IMR-90 (cell line): ENCODE measurements around the gene FLII. TPM values are rescaled to one million over a fixed set of nuclear protein-coding genes. Genes with fewer than 3 reads are reported as not detected.
"Not testable (repeated sequence)": the region's sequence is repeated elsewhere in the genome, so short reads cannot be mapped to it uniquely, and the experiment has no call there.

Experiments
- ATAC-seq: fragments of 200-7000 bp; cut with Tn5 transposase; 2 replicates; pipeline ENCODE4 v1.9.1; 2020; ENCODE audit warnings: low read depth, mild to moderate bottlenecking, moderate library complexity
- Bru-seq: library from RNA; stranded (reverse); fragments of 400-500 nt; gene quantifications from one replicate; lab custom pipeline; 2021; lab: Mats Ljungman, UMichigan
- BruChase-seq, 2 experiments: library from RNA; stranded (reverse); fragments of 400-500 nt; gene quantifications; one replicate each; lab custom pipeline; 2021; lab: Mats Ljungman, UMichigan
- BruUV-seq: library from RNA; stranded (reverse); fragments of 400-500 nt; replicated peaks from 2 replicates; lab custom pipeline; 2021; lab: Mats Ljungman, UMichigan
- CTCF ChIA-PET: fragments of 300-600 bp; formaldehyde crosslinking; extraction: SDS; loops from one replicate; lab custom pipeline; 2021; ENCODE audit warnings: antibody characterized with exemption; lab: Yijun Ruan, JAX
- POLR2A ChIA-PET: fragments of 300-600 bp; sonication (Branson Sonifier 250); formaldehyde crosslinking; loops from one replicate; lab custom pipeline; 2022; ENCODE audit warnings: antibody characterized with exemption; ENCODE audit not compliant: unreplicated experiment; lab: Charles Lee
- DNase-seq: peaks from one replicate; pipeline ENCODE4 v3.0.0; 2013
- H2AFZ ChIP-seq: replicated peaks from 2 replicates; pipeline ENCODE3; 2013; ENCODE audit warnings: low read length, mild to moderate bottlenecking; ENCODE audit not compliant: poor library complexity
- H2AK5ac ChIP-seq: 2 replicates; pipeline ENCODE4 v1.6.1; 2013; ENCODE audit warnings: low read depth, low read length, inconsistent platforms
- H2AK9ac ChIP-seq: replicated peaks from 2 replicates; pipeline ENCODE3; 2013; ENCODE audit warnings: mild to moderate bottlenecking, low read depth, low read length, moderate library complexity; ENCODE audit not compliant: poor library complexity
- H2BK120ac ChIP-seq: 2 replicates; pipeline ENCODE4 v1.6.1; 2013; ENCODE audit warnings: low read depth, low read length, inconsistent platforms
- H2BK15ac ChIP-seq: 3 replicates; pipeline ENCODE4 v1.6.1; 2013; ENCODE audit warnings: low read depth, low read length, inconsistent platforms
- H2BK20ac ChIP-seq: 2 replicates; pipeline ENCODE4 v1.6.1; 2013; ENCODE audit warnings: low read depth, mild to moderate bottlenecking, inconsistent platforms, low read length, moderate library complexity
- H2BK5ac ChIP-seq: 2 replicates; pipeline ENCODE4 v1.6.1; 2013; ENCODE audit warnings: mild to moderate bottlenecking, low read depth, low read length, inconsistent platforms; ENCODE audit not compliant: poor library complexity, severe bottlenecking
- H3K14ac ChIP-seq: replicated peaks from 2 replicates; pipeline ENCODE4 v1.6.1; 2013; ENCODE audit warnings: low read depth, low read length, inconsistent platforms
- H3K18ac ChIP-seq: 2 replicates; pipeline ENCODE4 v1.6.1; 2013; ENCODE audit warnings: low read depth, low read length, control low read depth
- H3K23ac ChIP-seq: 2 replicates; pipeline ENCODE4 v1.6.1; 2013; ENCODE audit warnings: low read depth, low read length, inconsistent platforms
- H3K27ac ChIP-seq: 2 replicates; pipeline ENCODE4 v1.5.1; 2013; ENCODE audit warnings: mild to moderate bottlenecking, control low read depth, low read length; ENCODE audit not compliant: insufficient read depth
- H3K27me3 ChIP-seq: 2 replicates; pipeline ENCODE4 v1.6.1; 2013; ENCODE audit warnings: low read length; ENCODE audit not compliant: control insufficient read depth, insufficient read depth
- H3K36me3 ChIP-seq: 2 replicates; pipeline ENCODE4 v1.6.1; 2013; ENCODE audit warnings: low read length, mixed read lengths; ENCODE audit not compliant: control insufficient read depth, insufficient read depth
- H3K4ac ChIP-seq: 2 replicates; pipeline ENCODE4 v1.6.1; 2013; ENCODE audit warnings: low read depth, low read length, inconsistent platforms
- H3K4me1 ChIP-seq: 2 replicates; pipeline ENCODE4 v1.6.1; 2013; ENCODE audit warnings: low read length, mixed read lengths; ENCODE audit not compliant: control insufficient read depth, insufficient read depth
- H3K4me2 ChIP-seq: 2 replicates; pipeline ENCODE4 v1.6.1; 2013; ENCODE audit warnings: low read depth, mild to moderate bottlenecking, control low read depth, low read length, moderate library complexity
- H3K4me3 ChIP-seq: 2 replicates; pipeline ENCODE4 v1.5.1; 2013; ENCODE audit warnings: low read depth, mild to moderate bottlenecking, control low read depth, low read length, moderate library complexity; ENCODE audit not compliant: insufficient read depth
- H3K56ac ChIP-seq: 2 replicates; pipeline ENCODE4 v1.6.1; 2013; ENCODE audit warnings: low read length, inconsistent platforms; ENCODE audit not compliant: insufficient read depth; ENCODE audit errors: extremely low read depth
- H3K79me1 ChIP-seq, 2 experiments: 2 replicates each; pipeline ENCODE4 v1.6.1; 2013; ENCODE audit warnings: low read length in 2 of 2, inconsistent platforms in 1 of 2, low read depth in 1 of 2
- H3K9ac ChIP-seq: 2 replicates; pipeline ENCODE4 v1.6.1; 2013; ENCODE audit warnings: low read depth, low read length, control low read depth
- H3K9me1 ChIP-seq: 2 replicates; pipeline ENCODE4 v1.6.1; 2013; ENCODE audit warnings: low read length, inconsistent platforms; ENCODE audit not compliant: insufficient read depth
- H3K9me3 ChIP-seq: 2 replicates; pipeline ENCODE4 v1.6.1; 2013; ENCODE audit warnings: low read length; ENCODE audit not compliant: control insufficient read depth, insufficient read depth
- H4K20me1 ChIP-seq: 2 replicates; pipeline ENCODE4 v1.6.1; 2013; ENCODE audit warnings: low read length, inconsistent platforms; ENCODE audit not compliant: insufficient read depth
- H4K5ac ChIP-seq: 2 replicates; pipeline ENCODE4 v1.6.1; 2013; ENCODE audit warnings: mild to moderate bottlenecking, low read depth, low read length, control low read depth
- H4K8ac ChIP-seq, 2 experiments: 2 replicates each; pipeline ENCODE4 v1.6.1; 2013; ENCODE audit warnings: low read depth in 2 of 2, low read length in 2 of 2, control low read depth in 1 of 2, inconsistent platforms in 1 of 2
- H4K91ac ChIP-seq: 2 replicates; pipeline ENCODE4 v1.6.1; 2013; ENCODE audit warnings: low read depth, low read length, inconsistent platforms; ENCODE audit not compliant: insufficient read depth
- BHLHE40 ChIP-seq: fragments of 150-350 bp; IDR thresholded peaks from 2 replicates; pipeline ENCODE4 v1.6.1; 2016; ENCODE audit warnings: mild to moderate bottlenecking, low read depth, low read length
- MAFK ChIP-seq: IDR thresholded peaks from 2 replicates; pipeline ENCODE4 v1.6.1; 2012; ENCODE audit warnings: low read depth, low read length, improper control_type of control experiment
- MAZ ChIP-seq: IDR thresholded peaks from 2 replicates; pipeline ENCODE4 v1.6.1; 2012; ENCODE audit warnings: low read depth, mild to moderate bottlenecking, low read length, improper control_type of control experiment, moderate library complexity, borderline replicate concordance
- POLR2A ChIP-seq: IDR thresholded peaks from 2 replicates; pipeline ENCODE4 v1.6.1; 2012; ENCODE audit warnings: mild to moderate bottlenecking, low read depth, low read length
- RAD21 ChIP-seq: IDR thresholded peaks from 2 replicates; pipeline ENCODE4 v1.6.1; 2012; ENCODE audit warnings: low read length, improper control_type of control experiment
- WGBS, 2 experiments: methylation state at CpG; one replicate each; pipeline versions ENCODE4 v1.1.5 to v1.1.7; 2013; ENCODE audit warnings: missing lambda C conversion rate in 2 of 2; ENCODE audit not compliant: insufficient read length in 1 of 2; ENCODE audit errors: extremely low coverage in 2 of 2; 5-methylcytosine and 5-hydroxymethylcytosine counted together
- dilution Hi-C: fragments of 300-500 bp; cut with HindIII; formaldehyde crosslinking; loops from one replicate; pipeline ENCODE4 v1.14.3; 2018; ENCODE audit warnings: low sequenced_read_pairs; ENCODE audit not compliant: unreplicated experiment
- in situ Hi-C: fragments of 300-500 bp; cut with MboI; formaldehyde crosslinking; loops from 3 replicates; pipeline ENCODE4 v1.14.3; 2019; ENCODE audit warnings: low sequenced_read_pairs, inconsistent platforms, mixed read lengths
- intact Hi-C: fragments of 100-400 bp; cut with micrococcal nuclease; formaldehyde crosslinking; loops from 2 replicates; pipeline ENCODE4 v1.10.0; 2022
- long read RNA-seq: library from polyadenylated mRNA; unstranded; transcript quantifications from one replicate; pipeline ENCODE4 v2.0.0, GENCODE V29; 2021; ENCODE audit not compliant: unreplicated experiment
- polyA plus RNA-seq, 3 experiments: library from polyadenylated mRNA; depleted of rRNA; stranded (reverse); fragments of >200 nt; gene quantifications; 2 replicates each; pipeline ENCODE4 v1.2.3, GENCODE V29; 2012; ENCODE audit warnings: low replicate concordance in 1 of 3
- total RNA-seq: library from RNA; depleted of rRNA; stranded (reverse); fragments of >200 nt; gene quantifications from 2 replicates; pipeline ENCODE4 v1.2.3, GENCODE V29; 2012; rRNA removed

FLII gene
- total RNA-seq: 258 and 263 TPM in 2 replicates
- 290 and 321 TPM in 2 replicates for polyA plus RNA-seq (2012; rRNA removed)
- polyA plus RNA-seq (2012; cell fraction: cytosol; rRNA removed): 217 and 243 TPM in 2 replicates
- polyA plus RNA-seq (2012; cell fraction: nucleus; rRNA removed; ENCODE audit: low replicate concordance): 740 and 1,400 TPM in 2 replicates
- percentile 67 among the genes with signal in this experiment for Bru-seq, nascent RNA
- BruChase-seq, experiment 1, labeled RNA remaining after a 6-hour chase: percentile 86 among the genes with signal in this experiment
- BruChase-seq, experiment 2, labeled RNA remaining after a 2-hour chase: percentile 78 among the genes with signal in this experiment
- long read RNA-seq, full-length matches to known transcripts: 89 of 341 reads
- long read RNA-seq, partial matches to known transcripts: 107 of 341 reads
- long read RNA-seq, other reads (novel, unspliced or antisense): 145 of 341 reads

DNA sequence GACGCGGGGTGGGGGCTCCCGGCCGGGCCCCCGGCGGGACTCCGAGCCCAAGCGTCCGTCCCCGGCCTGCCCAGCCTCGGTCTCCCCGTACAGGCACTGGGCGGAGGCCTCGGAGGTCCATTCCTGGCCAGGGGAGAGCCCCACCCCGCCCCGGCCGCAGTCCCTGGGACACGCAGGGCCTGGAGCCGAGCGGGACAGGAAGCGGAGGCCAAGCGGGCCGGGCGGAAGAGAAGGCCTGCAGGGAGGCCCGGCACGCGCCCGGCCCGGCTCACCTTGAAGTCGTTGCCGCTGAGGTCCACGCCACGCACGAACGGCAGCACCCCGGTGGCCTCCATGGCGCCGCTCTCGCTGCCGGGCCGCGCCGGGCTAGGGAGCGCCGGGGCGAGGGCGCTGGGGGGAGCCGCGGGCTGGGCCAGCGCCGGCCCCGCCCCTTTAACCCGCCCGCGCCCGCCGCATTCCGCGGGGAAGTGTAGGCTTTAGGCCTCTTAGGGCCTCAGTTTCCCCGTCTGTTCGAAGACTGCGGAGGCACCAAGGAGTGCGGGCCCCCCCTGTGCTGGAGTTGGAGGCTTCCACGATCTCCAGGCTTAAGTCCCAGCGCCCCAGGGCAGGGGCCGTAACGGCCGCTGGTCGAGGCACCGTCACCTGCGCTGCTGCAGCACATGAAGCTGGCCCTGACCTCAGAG lies at the start of gene FLII:
Gene FLII (minus strand): TSS at position 383 of the 683 bp plus-strand sequence. CDS start 48 bp downstream, at position 335.
- H3K4me3 ChIP-seq: peak within 1 kb of the TSS; percentile 100
- peak; percentile 17 for DNase-seq
- H2AK5ac ChIP-seq: peak within 1 kb of the TSS; percentile 97
- peaks cover 25% of the 10 kb centered on the region for H4K20me1 ChIP-seq
- intact Hi-C loops (loop anchor here (2.0 kb wide), 1 partner anchor 34 kb away; the partner anchor contains the start of gene LLGL1), dilution Hi-C loops (no loop called here), in situ Hi-C loops (no loop called here)
- BruUV-seq: no TSS peak
- peak within 1 kb of the TSS; percentile 100 for H2AK9ac ChIP-seq
- peak within 1 kb of the TSS; percentile 95 for H2BK120ac ChIP-seq
- peak within 1 kb of the TSS; percentile 99 for H2BK5ac ChIP-seq
- peak within 1 kb of the TSS; percentile 96 for H3K9ac ChIP-seq
- ATAC-seq: peak; percentile 64
- peak within 1 kb of the TSS; percentile 94 for H3K27ac ChIP-seq
- H2AFZ ChIP-seq: peak within 1 kb of the TSS; percentile 99
- H3K9me1 ChIP-seq: peaks cover 12% of the 10 kb centered on the region; the same call in 1 of the 2 replicates
- H3K4me2 ChIP-seq: peak within 1 kb of the TSS; percentile 98
- H3K14ac ChIP-seq: peak within 1 kb of the TSS; percentile 100
- POLR2A ChIA-PET: no interaction called here
- H3K4ac ChIP-seq: peak within 1 kb of the TSS; percentile 100
- peak within 1 kb of the TSS; percentile 98 for H4K5ac ChIP-seq
- peak; percentile 67 for TF ChIP-seq POLR2A
- no peak for TF ChIP-seq BHLHE40
- TF ChIP-seq MAZ: peak; percentile 7; the same call in 1 of the 2 replicates
- TF ChIP-seq MAFK: no peak
- TF ChIP-seq RAD21: no peak
- H4K91ac ChIP-seq: peak within 1 kb of the TSS; percentile 100
- peaks cover 35% of the 10 kb centered on the region for H3K36me3 ChIP-seq
- no peak within 1 kb of the TSS; the same call in 2 of the 3 replicates for H2BK15ac ChIP-seq
- peak within 1 kb of the TSS; percentile 94 for H3K56ac ChIP-seq
- peak within 1 kb of the TSS; percentile 99 for H3K18ac ChIP-seq
- peak within 1 kb of the TSS; percentile 100 for H3K23ac ChIP-seq
- peaks cover 18% of the 10 kb centered on the region for H3K4me1 ChIP-seq
- H3K27me3 ChIP-seq: no peaks in the 10 kb centered on the region
- H3K79me1 ChIP-seq: peaks cover 27 to 84% of the 10 kb centered on the region in 2 experiments
- H2BK20ac ChIP-seq: peak within 1 kb of the TSS; percentile 20
- no peaks in the 10 kb centered on the region for H3K9me3 ChIP-seq
- CTCF ChIA-PET: no interaction called here
- WGBS, 2 experiments: 3% methylated on average over 45 of the region's 71 CpGs; no CpG with 5 or more reads in 1 of the 2 experiments
- peak within 1 kb of the TSS; percentile 51 to 99 for H4K8ac ChIP-seq

DNA sequence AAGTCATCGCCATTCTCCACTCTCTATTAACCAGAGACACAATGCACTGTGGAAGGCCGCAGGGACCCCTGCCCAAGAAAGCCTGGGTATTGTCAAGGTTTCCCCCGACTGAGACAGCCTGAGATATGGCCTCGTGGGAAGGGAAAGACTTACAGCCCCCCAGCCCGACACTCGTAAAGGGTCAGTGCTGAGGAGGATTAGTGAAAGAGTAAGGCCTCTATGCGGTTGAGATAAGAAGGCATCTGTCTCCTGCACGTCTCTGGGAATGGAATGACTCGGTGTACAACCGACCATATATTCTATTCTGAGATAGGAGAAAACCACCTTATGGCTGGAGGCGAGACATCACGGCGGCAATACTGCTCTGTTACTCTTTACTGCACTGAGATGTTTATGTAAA lies 44.7 kb upstream of the FLII start:
- H2AFZ ChIP-seq, H3K23ac ChIP-seq, H2AK9ac ChIP-seq, H3K9me1 ChIP-seq, dilution Hi-C loops, H3K79me1 ChIP-seq, POLR2A ChIA-PET, ATAC-seq, BruUV-seq, H3K4me3 ChIP-seq, H3K27ac ChIP-seq, H3K27me3 ChIP-seq, CTCF ChIA-PET, H2BK120ac ChIP-seq, H2BK15ac ChIP-seq, H3K4ac ChIP-seq, H3K4me2 ChIP-seq, H4K8ac ChIP-seq, H3K9ac ChIP-seq, intact Hi-C loops, H4K20me1 ChIP-seq, H3K4me1 ChIP-seq, H3K14ac ChIP-seq, H2BK20ac ChIP-seq, H4K91ac ChIP-seq, DNase-seq, H4K5ac ChIP-seq, H3K9me3 ChIP-seq, H3K18ac ChIP-seq, H3K56ac ChIP-seq, H2AK5ac ChIP-seq, H2BK5ac ChIP-seq, in situ Hi-C loops: not testable (repeated sequence)
- H3K36me3 ChIP-seq: peaks cover 65% of the 10 kb centered on the region
- no CpG with 5 or more reads among the region's 13 CpGs for WGBS, 2 experiments
